Trophoblast cell (in vitro differentiated cells and primary cell): ENCODE results near the gene TDP1.

Source experiments
- DNase-seq, 2 donors: peaks; one replicate each; pipeline ENCODE4 v3.0.0-alpha.2; 2016
- H2AFZ ChIP-seq: 2 replicates; pipeline ENCODE4 v1.6.1; 2013; ENCODE audit warnings: low read length, moderate library complexity, mild to moderate bottlenecking; ENCODE audit not compliant: insufficient read depth, poor library complexity
- H2AK5ac ChIP-seq: 2 replicates; pipeline ENCODE4 v1.6.1; 2013; ENCODE audit warnings: mild to moderate bottlenecking, low read length
- H2BK120ac ChIP-seq: 2 replicates; pipeline ENCODE4 v1.6.1; 2013; ENCODE audit warnings: low read length, mild to moderate bottlenecking, moderate library complexity; ENCODE audit not compliant: insufficient read depth, poor library complexity
- H2BK12ac ChIP-seq: 2 replicates; pipeline ENCODE4 v1.6.1; 2013; ENCODE audit warnings: mild to moderate bottlenecking, low read length, moderate library complexity
- H2BK5ac ChIP-seq: 2 replicates; pipeline ENCODE4 v1.6.1; 2013; ENCODE audit warnings: low read length, low read depth, moderate library complexity, mild to moderate bottlenecking; ENCODE audit not compliant: poor library complexity
- H3K14ac ChIP-seq: 2 replicates; pipeline ENCODE4 v1.6.1; 2013; ENCODE audit warnings: mild to moderate bottlenecking, low read length
- H3K18ac ChIP-seq: 2 replicates; pipeline ENCODE4 v1.6.1; 2013; ENCODE audit warnings: mild to moderate bottlenecking, low read length
- H3K23ac ChIP-seq: 2 replicates; pipeline ENCODE4 v1.6.1; 2013; ENCODE audit warnings: low read length
- H3K27ac ChIP-seq: 2 replicates; pipeline ENCODE4 v1.5.1; 2013; ENCODE audit warnings: low read depth, mild to moderate bottlenecking, inconsistent platforms, low read length, moderate library complexity
- H3K27me3 ChIP-seq: 2 replicates; pipeline ENCODE4 v1.6.1; 2013; ENCODE audit warnings: inconsistent platforms, mild to moderate bottlenecking, low read length, moderate library complexity; ENCODE audit not compliant: insufficient read depth
- H3K36me3 ChIP-seq, 2 experiments: 1 replicate in 1 of 2; 2 replicates in 1 of 2; pipeline ENCODE4 v1.6.1; 2013; ENCODE audit warnings: low read length in 2 of 2, mild to moderate bottlenecking in 2 of 2, moderate library complexity in 1 of 2; ENCODE audit not compliant: insufficient read depth in 2 of 2, control insufficient read depth in 1 of 2
- H3K4ac ChIP-seq: 2 replicates; pipeline ENCODE4 v1.6.1; 2013; ENCODE audit warnings: low read depth, mild to moderate bottlenecking, low read length, moderate library complexity
- H3K4me1 ChIP-seq, 2 experiments: 1 replicate in 1 of 2; 2 replicates in 1 of 2; pipeline ENCODE4 v1.6.1; 2013; ENCODE audit warnings: low read length in 2 of 2, mild to moderate bottlenecking in 2 of 2, moderate library complexity in 1 of 2; ENCODE audit not compliant: insufficient read depth in 2 of 2, control insufficient read depth in 1 of 2
- H3K4me2 ChIP-seq: 2 replicates; pipeline ENCODE4 v1.6.1; 2013; ENCODE audit warnings: inconsistent platforms, mild to moderate bottlenecking, low read length, moderate library complexity
- H3K4me3 ChIP-seq: 2 replicates; pipeline ENCODE4 v1.5.1; 2013; ENCODE audit warnings: mild to moderate bottlenecking, low read depth, low read length, inconsistent platforms
- H3K79me1 ChIP-seq: one replicate; pipeline ENCODE4 v1.6.1; 2013; ENCODE audit warnings: low read length
- H3K79me2 ChIP-seq: 2 replicates; pipeline ENCODE4 v1.6.1; 2013; ENCODE audit warnings: low read length, mild to moderate bottlenecking; ENCODE audit not compliant: control insufficient read depth, insufficient read depth, poor library complexity
- H3K9ac ChIP-seq: 2 replicates; pipeline ENCODE4 v1.6.1; 2013; ENCODE audit warnings: mild to moderate bottlenecking, low read length
- H3K9me3 ChIP-seq: 2 replicates; pipeline ENCODE4 v1.6.1; 2013; ENCODE audit warnings: low read depth, mild to moderate bottlenecking, control low read depth, inconsistent platforms, low read length; ENCODE audit not compliant: insufficient read depth
- H4K12ac ChIP-seq: 2 replicates; pipeline ENCODE4 v1.6.1; 2013; ENCODE audit warnings: low read depth, mild to moderate bottlenecking, low read length, moderate library complexity
- H4K8ac ChIP-seq: 2 replicates; pipeline ENCODE4 v1.6.1; 2013; ENCODE audit warnings: low read depth, mild to moderate bottlenecking, low read length, moderate library complexity
- H4K91ac ChIP-seq: one replicate; pipeline ENCODE4 v1.6.1; 2013; ENCODE audit warnings: low read depth, mild to moderate bottlenecking, low read length, moderate library complexity
- WGBS: extraction: QIAGEN DNeasy Blood & Tissue Kit; methylation state at CpG from one replicate; pipeline ENCODE4 v1.1.7; 2013; ENCODE audit warnings: missing lambda C conversion rate; ENCODE audit not compliant: insufficient read length, insufficient coverage; ENCODE audit errors: extremely low coverage; 5-methylcytosine and 5-hydroxymethylcytosine counted together

Gene TDP1

DNA sequence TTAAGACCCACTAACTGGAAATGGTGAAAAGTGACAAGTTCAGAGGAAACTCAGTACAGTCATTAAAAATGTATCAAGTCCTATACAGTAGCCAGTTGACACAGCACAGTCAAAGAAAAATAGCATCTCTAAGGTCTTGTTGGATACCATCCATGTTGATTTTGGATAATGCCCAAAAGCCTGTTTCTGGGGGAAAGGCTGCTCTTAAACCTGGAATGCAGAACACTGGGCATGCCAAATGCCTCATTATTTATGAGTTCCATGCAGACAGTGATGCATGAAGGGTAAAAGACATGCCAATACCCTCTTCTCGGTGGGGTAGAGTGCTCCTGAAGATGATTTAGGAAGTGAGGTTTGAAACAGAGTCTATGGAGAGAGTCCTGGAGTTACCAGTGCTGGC lies 135.7 kb downstream of the TDP1 start:
- no CpG with 5 or more reads among the region's 1 CpG for WGBS
- Histone ChIP-seq H3K9ac (no peak overlapping the region), H2BK5ac (no peak overlapping the region), H3K79me2 (no peaks in the 10 kb centered on the region), H2AFZ (no peak overlapping the region), H3K18ac (no peak overlapping the region), H3K79me1 (no peaks in the 10 kb centered on the region), H3K27ac (no peak overlapping the region), H3K4me3 (no peak overlapping the region), H3K9me3 (no peaks in the 10 kb centered on the region), H4K8ac (no peak overlapping the region), H3K4me2 (no peak overlapping the region), H2BK12ac (no peak overlapping the region), H3K23ac (no peak overlapping the region), H3K36me3 (no peaks in the 10 kb centered on the region), H4K12ac (no peak overlapping the region), H3K4me1 (peaks cover 0 to 2% of the 10 kb centered on the region in 2 experiments), H3K4ac (no peak overlapping the region), H2BK120ac (no peak overlapping the region), H2AK5ac (no peak overlapping the region), H3K27me3 (no peaks in the 10 kb centered on the region), H3K14ac (no peak overlapping the region), H4K91ac (no peak overlapping the region)
- DNase-seq, result no peak

GRCh38 chr14:90093942-90094595 lies 138.3 kb downstream of the TDP1 start:
- H3K4me3 ChIP-seq, result no peak overlapping the region
- H3K27ac ChIP-seq, result no peak overlapping the region
- no peak overlapping the region for H4K91ac ChIP-seq
- H2AFZ ChIP-seq, result no peak overlapping the region
- H2BK120ac ChIP-seq, result no peak overlapping the region
- H2AK5ac ChIP-seq, result no peak overlapping the region
- no CpG with 5 or more reads among the region's 2 CpGs for WGBS
- no peaks in the 10 kb centered on the region for H3K79me1 ChIP-seq
- no peak overlapping the region for H4K8ac ChIP-seq
- peaks cover 0 to 2% of the 10 kb centered on the region in 2 experiments for H3K4me1 ChIP-seq
- H3K4me2 ChIP-seq, result no peak overlapping the region
- no peak overlapping the region for H2BK12ac ChIP-seq
- H3K9me3 ChIP-seq, result no peaks in the 10 kb centered on the region
- no peak overlapping the region for H3K9ac ChIP-seq
- no peak overlapping the region for H2BK5ac ChIP-seq
- H3K14ac ChIP-seq, result no peak overlapping the region
- DNase-seq, result peak; percentile 3 to 53
- no peak overlapping the region for H3K23ac ChIP-seq
- no peak overlapping the region for H3K4ac ChIP-seq
- no peaks in the 10 kb centered on the region for H3K36me3 ChIP-seq
- no peaks in the 10 kb centered on the region for H3K27me3 ChIP-seq
- no peaks in the 10 kb centered on the region for H3K79me2 ChIP-seq
- no peak overlapping the region for H3K18ac ChIP-seq
- no peak overlapping the region for H4K12ac ChIP-seq
